OCI-LY7 (cell line): Measurements from ENCODE around the gene BICD2. TPM values are rescaled to one million over a fixed set of nuclear protein-coding genes. Genes with fewer than 3 reads are reported as not detected.
A peak's percentile ranks its signal among the peaks of the same experiment; 100 is the strongest.

Experiments used
- BruUV-seq: library from RNA; stranded (reverse); fragments of 400-500 nt; replicated peaks from 2 replicates; lab custom pipeline; 2021; lab: Mats Ljungman, UMichigan
- CTCF ChIA-PET: fragments of 300-600 bp; sonication (Branson Sonifier 250); formaldehyde crosslinking; loops from one replicate; lab custom pipeline; 2022; ENCODE audit warnings: antibody characterized with exemption; ENCODE audit not compliant: unreplicated experiment; lab: Charles Lee
- POLR2A ChIA-PET: fragments of 300-600 bp; sonication (Branson Sonifier 250); formaldehyde crosslinking; loops from one replicate; lab custom pipeline; 2022; ENCODE audit warnings: antibody characterized with exemption; lab: Charles Lee
- DNase-seq: peaks from one replicate; pipeline ENCODE4 v3.0.0-alpha.2; 2015; ENCODE audit warnings: low spot score
- H2AFZ ChIP-seq: fragments of 200-600 bp; sonication (generic), shearing (Covaris generic); 2 replicates; pipeline ENCODE4 v1.6.1; 2014; ENCODE audit warnings: mild to moderate bottlenecking, antibody characterized with exemption, low read length, moderate library complexity
- H3K27ac ChIP-seq: fragments of 200-600 bp; sonication (generic); 2 replicates; pipeline ENCODE4 v1.5.1; 2014; ENCODE audit warnings: mixed run types, low read depth, mild to moderate bottlenecking, moderate library complexity, low read length, inconsistent platforms; ENCODE audit not compliant: poor library complexity, severe bottlenecking
- H3K36me3 ChIP-seq: fragments of 200-600 bp; sonication (generic); 2 replicates; pipeline ENCODE4 v1.6.1; 2014; ENCODE audit warnings: mild to moderate bottlenecking, antibody characterized with exemption, low read length, moderate library complexity, mixed read lengths; ENCODE audit not compliant: insufficient read depth
- H3K4me1 ChIP-seq: fragments of 200-600 bp; sonication (generic); 2 replicates; pipeline ENCODE4 v1.5.1; 2014; ENCODE audit warnings: mild to moderate bottlenecking, low read length; ENCODE audit not compliant: insufficient read depth, poor library complexity, severe bottlenecking
- H3K4me2 ChIP-seq: fragments of 200-600 bp; sonication (generic); 2 replicates; pipeline ENCODE4 v1.6.1; 2014; ENCODE audit warnings: mild to moderate bottlenecking, low read length
- H3K4me3 ChIP-seq: fragments of 200-600 bp; sonication (generic); 2 replicates; pipeline ENCODE4 v1.5.1; 2014; ENCODE audit warnings: mild to moderate bottlenecking, low read depth, low read length; ENCODE audit not compliant: poor library complexity, severe bottlenecking
- H3K79me2 ChIP-seq: fragments of 200-600 bp; sonication (generic); 2 replicates; pipeline ENCODE4 v1.6.1; 2016; ENCODE audit warnings: low read depth, mild to moderate bottlenecking, low read length, moderate library complexity, mixed read lengths; ENCODE audit not compliant: insufficient read depth
- H3K9me2 ChIP-seq: fragments of 200-600 bp; sonication (generic); 2 replicates; pipeline ENCODE4 v1.6.1; 2016; ENCODE audit warnings: mild to moderate bottlenecking, low read length, mixed read lengths; ENCODE audit not compliant: insufficient read depth
- H3K9me3 ChIP-seq: fragments of 200-600 bp; sonication (generic); 2 replicates; pipeline ENCODE4 v1.6.1; 2014; ENCODE audit warnings: mild to moderate bottlenecking, mixed run types, low read length, mixed read lengths
- H4K20me1 ChIP-seq: fragments of 200-600 bp; sonication (generic); 2 replicates; pipeline ENCODE4 v1.6.1; 2014; ENCODE audit warnings: mild to moderate bottlenecking, antibody characterized with exemption, low read length, moderate library complexity, mixed read lengths; ENCODE audit not compliant: insufficient read depth
- EZH2phosphoT487 ChIP-seq: fragments of 200-600 bp; sonication (generic); IDR thresholded peaks from 2 replicates; pipeline ENCODE4 v1.6.1; 2018; ENCODE audit warnings: low read depth, borderline replicate concordance, mild to moderate bottlenecking, mixed run types, antibody characterized with exemption, low read length, moderate library complexity, mixed read lengths
- intact Hi-C: fragments of 100-400 bp; cut with micrococcal nuclease; formaldehyde crosslinking; loops from one replicate; pipeline ENCODE4 v1.10.0; 2022; ENCODE audit not compliant: unreplicated experiment
- total RNA-seq, 2 experiments: library from RNA; depleted of rRNA in 1 of 2; stranded (reverse); fragments of >200 nt in 1 of 2; shearing (Covaris generic) in 1 of 2; gene quantifications; 2 replicates each; pipeline ENCODE4 v1.2.3, GENCODE V29; 2014 to 2022
- TF ChIP-seq, protein P1 (sequence below): fragments of 200-600 bp; sonication (generic); conservative IDR thresholded peaks from 2 replicates; pipeline ENCODE4 v1.5.1; 2014; ENCODE audit warnings: mild to moderate bottlenecking, antibody characterized with exemption, low read length, moderate library complexity, mixed read lengths

The BICD2 gene
- total RNA-seq, 2 experiments from 2014 or later, result 46.5 to 71.0 TPM

DNA sequence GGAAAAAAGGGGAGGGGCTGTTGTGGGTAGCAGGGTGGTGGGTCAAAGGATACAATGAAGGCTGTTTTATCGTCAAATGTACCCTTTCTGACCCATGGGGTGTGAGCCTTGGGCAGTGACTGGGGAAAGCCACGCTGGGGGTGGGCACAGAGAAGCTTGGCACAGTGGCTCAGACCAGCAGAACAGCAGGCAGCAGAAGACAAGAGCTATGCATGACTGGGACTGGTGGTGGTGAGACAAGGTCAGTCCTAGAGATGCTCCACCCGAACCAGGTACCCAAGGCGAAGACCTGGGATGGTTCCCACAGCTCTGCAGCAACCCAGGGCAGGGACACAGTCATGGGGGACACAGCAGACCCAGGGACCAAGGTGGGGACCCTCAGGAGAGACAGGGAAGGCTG, 38.3 kb downstream of the BICD2 start:
- no peak overlapping the region for H2AFZ ChIP-seq
- peak overlapping the region; percentile 63 for H3K4me3 ChIP-seq
- peak overlapping the region; percentile 82 for H3K4me2 ChIP-seq
- no TSS peak for BruUV-seq
- H3K79me2 ChIP-seq, result peaks cover 74% of the 10 kb centered on the region
- DNase-seq, result no peak
- H3K27ac ChIP-seq, result peak overlapping the region; percentile 83
- peaks cover 100% of the 10 kb centered on the region for H3K4me1 ChIP-seq
- no peak for TF ChIP-seq EZH2phosphoT487
- TF ChIP-seq, protein P1, sequence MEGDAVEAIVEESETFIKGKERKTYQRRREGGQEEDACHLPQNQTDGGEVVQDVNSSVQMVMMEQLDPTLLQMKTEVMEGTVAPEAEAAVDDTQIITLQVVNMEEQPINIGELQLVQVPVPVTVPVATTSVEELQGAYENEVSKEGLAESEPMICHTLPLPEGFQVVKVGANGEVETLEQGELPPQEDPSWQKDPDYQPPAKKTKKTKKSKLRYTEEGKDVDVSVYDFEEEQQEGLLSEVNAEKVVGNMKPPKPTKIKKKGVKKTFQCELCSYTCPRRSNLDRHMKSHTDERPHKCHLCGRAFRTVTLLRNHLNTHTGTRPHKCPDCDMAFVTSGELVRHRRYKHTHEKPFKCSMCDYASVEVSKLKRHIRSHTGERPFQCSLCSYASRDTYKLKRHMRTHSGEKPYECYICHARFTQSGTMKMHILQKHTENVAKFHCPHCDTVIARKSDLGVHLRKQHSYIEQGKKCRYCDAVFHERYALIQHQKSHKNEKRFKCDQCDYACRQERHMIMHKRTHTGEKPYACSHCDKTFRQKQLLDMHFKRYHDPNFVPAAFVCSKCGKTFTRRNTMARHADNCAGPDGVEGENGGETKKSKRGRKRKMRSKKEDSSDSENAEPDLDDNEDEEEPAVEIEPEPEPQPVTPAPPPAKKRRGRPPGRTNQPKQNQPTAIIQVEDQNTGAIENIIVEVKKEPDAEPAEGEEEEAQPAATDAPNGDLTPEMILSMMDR, result no peak
- ChIA-PET CTCF (no interaction called here), POLR2A (interaction anchor here (1.2 to 1.5 kb wide), 3 partner anchors 8 to 38 kb away, joined by 3 to 6 read pairs (median 3); partner anchors contain the start of gene BICD2)
- no peaks in the 10 kb centered on the region for H3K9me3 ChIP-seq
- H3K36me3 ChIP-seq, result peaks cover 51% of the 10 kb centered on the region
- H4K20me1 ChIP-seq, result no peaks in the 10 kb centered on the region
- no peaks in the 10 kb centered on the region for H3K9me2 ChIP-seq
- intact Hi-C loops, result loop anchor here (10.0 kb wide), 1 partner anchor 538 kb away; no protein-coding TSS in a partner anchor

DNA sequence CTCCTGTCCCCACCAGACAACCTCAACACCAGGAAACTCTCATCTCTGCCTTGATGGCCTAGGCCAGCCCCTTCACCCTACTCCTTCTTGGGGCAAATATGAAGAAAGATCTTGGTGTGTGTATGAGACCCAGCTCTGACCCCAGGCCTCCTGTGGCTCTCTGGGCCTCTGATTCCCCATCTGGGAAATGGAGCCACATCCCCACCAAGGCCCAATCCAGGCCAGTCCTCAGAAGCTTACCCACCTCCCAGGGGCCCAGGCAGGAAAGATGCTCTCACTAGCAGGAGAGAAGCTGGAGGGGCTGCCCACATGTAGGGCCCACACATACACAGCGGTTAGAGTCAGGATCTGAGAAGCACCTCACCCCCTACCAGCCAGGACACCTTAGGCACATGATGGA, 38.9 kb downstream of the BICD2 start:
- H3K4me1 ChIP-seq, result peaks cover 100% of the 10 kb centered on the region
- ChIA-PET POLR2A (interaction anchor here (0.6 to 1.5 kb wide), 4 partner anchors 8 to 397 kb away, joined by 3 to 6 read pairs (median 3); partner anchors contain the start of gene BICD2), CTCF (no interaction called here)
- H4K20me1 ChIP-seq, result no peaks in the 10 kb centered on the region
- intact Hi-C loops, result loop anchor here (10.0 kb wide), 1 partner anchor 539 kb away; no protein-coding TSS in a partner anchor
- no peak overlapping the region for H3K4me3 ChIP-seq
- peaks cover 68% of the 10 kb centered on the region for H3K79me2 ChIP-seq
- no peak for TF ChIP-seq EZH2phosphoT487
- TF ChIP-seq, protein P1, result no peak
- BruUV-seq, result no TSS peak
- H3K27ac ChIP-seq, result peak overlapping the region; percentile 83
- DNase-seq, result no peak
- peaks cover 53% of the 10 kb centered on the region for H3K36me3 ChIP-seq
- H3K4me2 ChIP-seq, result peak overlapping the region; percentile 82
- no peak overlapping the region for H2AFZ ChIP-seq
- no peaks in the 10 kb centered on the region for H3K9me3 ChIP-seq
- no peaks in the 10 kb centered on the region for H3K9me2 ChIP-seq

- no peak overlapping the region for H2AFZ ChIP-seq
- H3K79me2 ChIP-seq, result peaks cover 63% of the 10 kb centered on the region
- no peaks in the 10 kb centered on the region for H4K20me1 ChIP-seq
- H3K9me3 ChIP-seq, result no peaks in the 10 kb centered on the region
- ChIA-PET CTCF (no interaction called here), POLR2A (interaction anchor here (1.5 kb wide), 1 partner anchor 7 kb away, joined by 3 read pairs; no protein-coding TSS in a partner anchor)
- peak overlapping the region; percentile 96 for H3K27ac ChIP-seq
- DNase-seq, result no peak
- intact Hi-C loops, result loop anchor here (10.0 kb wide), 1 partner anchor 540 kb away; no protein-coding TSS in a partner anchor
- peaks cover 59% of the 10 kb centered on the region for H3K36me3 ChIP-seq
- H3K4me2 ChIP-seq, result peak overlapping the region; percentile 82
- BruUV-seq, result no TSS peak
- peaks cover 100% of the 10 kb centered on the region for H3K4me1 ChIP-seq
- no peak for TF ChIP-seq EZH2phosphoT487
- TF ChIP-seq, protein P1, result no peak
- H3K4me3 ChIP-seq, result no peak overlapping the region
- no peaks in the 10 kb centered on the region for H3K9me2 ChIP-seq
Measured at GRCh38 chr9:92725266-92725545, 39.4 kb downstream of the BICD2 start.
